Globus pallidus (tissue), 1 donor: ENCODE results near the gene FNDC11.
"Not testable (repeated sequence)": the region's sequence is repeated elsewhere in the genome, so short reads cannot be mapped to it uniquely, and the experiment has no call there.

ENCODE experiments used
- DNase-seq: peaks from one replicate; pipeline ENCODE4 v3.0.0-alpha.2; 2015; ENCODE audit warnings: low spot score

The FNDC11 gene

GRCh38 chr20:63554361-63555278, 661 bp downstream of the FNDC11 start:
- DNase-seq: no peak

GRCh38 chr20:63555661-63556381, 1.9 kb downstream of the FNDC11 start:
- no peak for DNase-seq

- DNase-seq: no peak
Measured at GRCh38 chr20:63556873-63557478, 3.0 kb downstream of the FNDC11 start.

GRCh38 chr20:63557481-63557891, 3.5 kb downstream of the FNDC11 start:
- DNase-seq: no peak

GRCh38 chr20:63558804-63559484, 5.0 kb downstream of the FNDC11 start:
- DNase-seq: no peak

GRCh38 chr20:63559485-63560332, 5.8 kb downstream of the FNDC11 start:
- not testable (repeated sequence) for DNase-seq

- DNase-seq: no peak
Measured at GRCh38 chr20:63560333-63560805, 6.4 kb downstream of the FNDC11 start.

- DNase-seq: no peak
Measured at GRCh38 chr20:63560856-63561609, 7.1 kb downstream of the FNDC11 start.

- DNase-seq: no peak
Measured at GRCh38 chr20:63561624-63562396, 7.9 kb downstream of the FNDC11 start.

- no peak for DNase-seq
Measured at GRCh38 chr20:63562461-63563224, 8.7 kb downstream of the FNDC11 start.

- no peak for DNase-seq
Measured at GRCh38 chr20:63563225-63563935, 9.4 kb downstream of the FNDC11 start.

- no peak for DNase-seq
Measured at GRCh38 chr20:63564036-63564810, 10.3 kb downstream of the FNDC11 start.

GRCh38 chr20:63565021-63565698, 11.2 kb downstream of the FNDC11 start:
- no peak for DNase-seq

GRCh38 chr20:63565699-63566335, 11.9 kb downstream of the FNDC11 start:
- DNase-seq: no peak

- DNase-seq: no peak
Measured at GRCh38 chr20:63566395-63567135, 12.6 kb downstream of the FNDC11 start.

GRCh38 chr20:63567136-63567385, 13.1 kb downstream of the FNDC11 start:
- DNase-seq: no peak
